Immature natural killer cell (primary cell): ENCODE results near the gene ENG. TPM values are rescaled to one million over a fixed set of nuclear protein-coding genes. Genes with fewer than 3 reads are reported as not detected.

Source experiments
- DNase-seq, 3 donors: peaks; one replicate each; pipeline ENCODE4 v3.0.0; 2022; ENCODE audit warnings: mixed read lengths in 1 of 3
- H3K27ac Mint-ChIP-seq, 6 donors: one replicate each; pipeline ENCODE4 v1.8.0; 2020; ENCODE audit warnings: mixed read lengths in 6 of 6, mild to moderate bottlenecking in 5 of 6, inconsistent platforms in 4 of 6, moderate library complexity in 3 of 6
- H3K27me3 Mint-ChIP-seq, 3 donors: one replicate each; pipeline ENCODE4 v1.8.0; 2020 to 2021; ENCODE audit warnings: low read depth in 3 of 3, mild to moderate bottlenecking in 3 of 3, mixed read lengths in 3 of 3, moderate library complexity in 3 of 3, inconsistent platforms in 1 of 3
- H3K36me3 Mint-ChIP-seq, 3 donors: one replicate each; pipeline ENCODE4 v1.8.0; 2020; ENCODE audit warnings: mixed read lengths in 3 of 3, inconsistent platforms in 2 of 3, mild to moderate bottlenecking in 2 of 3
- H3K4me1 Mint-ChIP-seq, 2 donors: one replicate each; pipeline ENCODE4 v1.8.0; 2020; ENCODE audit warnings: inconsistent platforms in 2 of 2, mild to moderate bottlenecking in 2 of 2, mixed read lengths in 2 of 2, moderate library complexity in 1 of 2
- H3K4me3 Mint-ChIP-seq, 5 donors: one replicate each; pipeline ENCODE4 v1.8.0; 2020; ENCODE audit warnings: mild to moderate bottlenecking in 5 of 5, mixed read lengths in 5 of 5, inconsistent platforms in 3 of 5, moderate library complexity in 3 of 5
- H3K9me3 Mint-ChIP-seq, 6 donors: one replicate each; pipeline ENCODE4 v1.8.0; 2020; ENCODE audit warnings: mild to moderate bottlenecking in 6 of 6, mixed read lengths in 6 of 6, inconsistent platforms in 4 of 6, moderate library complexity in 3 of 6
- polyA plus RNA-seq, 3 donors: library from polyadenylated mRNA; unstranded; fragments of 300-500 nt; fragmentation: Illumina TruSeq; gene quantifications; one replicate each; pipeline ENCODE4 v1.2.3, GENCODE V29; 2021

Gene ENG
- polyA plus RNA-seq, result 10 to 100 TPM in 1 of 3 donors, 1 to 10 TPM in 2; 7.2 to 12.1 (median 8.6) TPM

GRCh38 chr9:127854184-127854806 lies at the start of gene ENG:
Gene ENG, minus strand, starts transcription at chr9:127854658. Its CDS starts 303 bp downstream, at chr9:127854355.
- peak in 1 of 3 donors; percentile 19 for DNase-seq
- Mint-ChIP-seq H3K4me1 (peaks cover 51 to 54% of the 10 kb centered on the region in 2 donors), H3K9me3 (peaks cover 2 to 5% (median 3%) of the 10 kb centered on the region in 6 donors), H3K4me3 (peak within 1 kb of the TSS; percentile 86 to 92 (median 89)), H3K27me3 (peaks cover 0 to 2% (median 1%) of the 10 kb centered on the region in 3 donors), H3K36me3 (peaks cover 3 to 12% (median 3%) of the 10 kb centered on the region in 3 donors), H3K27ac (peak within 1 kb of the TSS; percentile 88 to 95 (median 94))

- Mint-ChIP-seq H3K4me1 (peaks cover 62 to 63% of the 10 kb centered on the region in 2 donors), H3K27me3 (peaks cover 23 to 27% (median 27%) of the 10 kb centered on the region in 3 donors), H3K36me3 (peaks cover 0 to 3% (median 0%) of the 10 kb centered on the region in 3 donors), H3K9me3 (no peaks in the 10 kb centered on the region), H3K4me3 (peak overlapping the region; percentile 92 to 100 (median 94)), H3K27ac (peak overlapping the region; percentile 99 to 100 (median 100))
- peak; percentile 70 to 75 (median 72) for DNase-seq
Observed at GRCh38 chr9:127903557-127904475, 49.4 kb upstream of the ENG start.

GRCh38 chr9:127899128-127899943 lies 44.9 kb upstream of the ENG start, which contains the start of gene ST6GALNAC6:
Gene ST6GALNAC6, minus strand, starts transcription at chr9:127899603. Its CDS starts 1,622 bp downstream, at chr9:127897981.
- Mint-ChIP-seq H3K9me3 (no peaks in the 10 kb centered on the region), H3K27ac (peak within 1 kb of the TSS; percentile 66 to 90 (median 88)), H3K4me3 (peak within 1 kb of the TSS; percentile 83 to 89 (median 87)), H3K27me3 (peaks cover 6 to 12% (median 10%) of the 10 kb centered on the region in 3 donors), H3K4me1 (peaks cover 64 to 66% of the 10 kb centered on the region in 2 donors), H3K36me3 (peaks cover 14 to 22% (median 17%) of the 10 kb centered on the region in 3 donors)
- peak; percentile 72 to 75 (median 72) for DNase-seq

DNA sequence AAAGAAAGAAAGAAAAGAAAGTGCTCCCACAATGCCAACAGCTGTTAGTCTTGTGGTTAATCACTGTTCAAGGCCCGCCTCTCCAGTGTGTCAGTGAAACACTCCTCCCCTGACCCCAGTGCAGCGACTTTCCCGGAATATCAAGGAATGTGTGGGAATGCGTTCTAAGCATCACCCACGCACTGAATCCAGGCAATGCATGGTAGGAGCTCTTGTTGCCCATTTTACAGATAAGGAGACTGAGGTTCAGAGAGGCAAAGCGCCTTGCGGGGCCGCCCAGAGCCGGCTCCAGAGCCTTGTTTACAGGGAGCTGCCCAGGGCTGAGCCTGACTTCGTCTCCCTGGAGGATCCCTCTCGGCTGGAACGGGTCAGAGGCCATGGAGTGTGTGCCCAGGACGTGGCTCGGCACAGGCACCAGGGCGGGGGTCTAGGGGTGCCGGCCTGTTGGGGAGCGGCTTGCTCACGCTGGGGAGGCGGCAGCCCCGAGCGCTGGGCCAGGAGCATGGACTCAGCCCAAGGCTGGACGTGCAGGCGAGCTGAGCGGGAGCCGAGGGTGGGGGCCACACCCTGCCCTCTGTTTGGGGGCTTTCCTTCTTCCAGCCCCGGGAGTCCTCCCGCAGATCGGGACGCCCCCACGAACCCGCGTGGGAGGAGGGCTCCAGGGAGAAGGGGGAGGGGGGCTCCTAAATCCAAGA lies 44.1 kb upstream of the ENG start:
- H3K27ac Mint-ChIP-seq, result peak overlapping the region; percentile 57 to 90 (median 88)
- peaks cover 21 to 30% (median 24%) of the 10 kb centered on the region in 3 donors for H3K36me3 Mint-ChIP-seq
- H3K4me1 Mint-ChIP-seq, result peaks cover 59 to 66% of the 10 kb centered on the region in 2 donors
- H3K9me3 Mint-ChIP-seq, result no peaks in the 10 kb centered on the region
- no peak for DNase-seq
- peaks cover 3 to 7% (median 3%) of the 10 kb centered on the region in 3 donors for H3K27me3 Mint-ChIP-seq
- H3K4me3 Mint-ChIP-seq, result peak overlapping the region; percentile 83 to 89 (median 87)

GRCh38 chr9:127897193-127897692 lies 42.8 kb upstream of the ENG start:
- peaks cover 53 to 68% of the 10 kb centered on the region in 2 donors for H3K4me1 Mint-ChIP-seq
- H3K27ac Mint-ChIP-seq, result peak overlapping the region in 5 of 6 donors; percentile 40 to 76 (median 66)
- peaks cover 0 to 2% (median 1%) of the 10 kb centered on the region in 3 donors for H3K27me3 Mint-ChIP-seq
- H3K4me3 Mint-ChIP-seq, result peak overlapping the region; percentile 62 to 71 (median 65)
- peaks cover 34 to 43% (median 38%) of the 10 kb centered on the region in 3 donors for H3K36me3 Mint-ChIP-seq
- peaks cover 0 to 2% (median 0%) of the 10 kb centered on the region in 6 donors for H3K9me3 Mint-ChIP-seq
- peak in 2 of 3 donors; percentile 28 to 34 for DNase-seq

GRCh38 chr9:127896395-127897192 lies 42.1 kb upstream of the ENG start:
- peaks cover 0 to 2% (median 0%) of the 10 kb centered on the region in 6 donors for H3K9me3 Mint-ChIP-seq
- H3K27ac Mint-ChIP-seq, result peak overlapping the region; percentile 44 to 81 (median 60)
- peaks cover 34 to 45% (median 39%) of the 10 kb centered on the region in 3 donors for H3K36me3 Mint-ChIP-seq
- H3K4me3 Mint-ChIP-seq, result peak overlapping the region in 3 of 5 donors; percentile 27 to 30 (median 30)
- peaks cover 0 to 2% (median 1%) of the 10 kb centered on the region in 3 donors for H3K27me3 Mint-ChIP-seq
- H3K4me1 Mint-ChIP-seq, result peaks cover 49 to 64% of the 10 kb centered on the region in 2 donors
- DNase-seq, result no peak

- Mint-ChIP-seq H3K36me3 (peaks cover 37 to 50% (median 42%) of the 10 kb centered on the region in 3 donors), H3K9me3 (peaks cover 0 to 3% (median 0%) of the 10 kb centered on the region in 6 donors), H3K4me3 (peak overlapping the region in 1 of 5 donors; percentile 24), H3K4me1 (peaks cover 45 to 64% of the 10 kb centered on the region in 2 donors), H3K27me3 (peaks cover 0 to 2% (median 1%) of the 10 kb centered on the region in 3 donors), H3K27ac (peak overlapping the region in 5 of 6 donors; percentile 46 to 81 (median 55))
- no peak for DNase-seq
Observed at GRCh38 chr9:127895811-127896210, 41.4 kb upstream of the ENG start.

DNA sequence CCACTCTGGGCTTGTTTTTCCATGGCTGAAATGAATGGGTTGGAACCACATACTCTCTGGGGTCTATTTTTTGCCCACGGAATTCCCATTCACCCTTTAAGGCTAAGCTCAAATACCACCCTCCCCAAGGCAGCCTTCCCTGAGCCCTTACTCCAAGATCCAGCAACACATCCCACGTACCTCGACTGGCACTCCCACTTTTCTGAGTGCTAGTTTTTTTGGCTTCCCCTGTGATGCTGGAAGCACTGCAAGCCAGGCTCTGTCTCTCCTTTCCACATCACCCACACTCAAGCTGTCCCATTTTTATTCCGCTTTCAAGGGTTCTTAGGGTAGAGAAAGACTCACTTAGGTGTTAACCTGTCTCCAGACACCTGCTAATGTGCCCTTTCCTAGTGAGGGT lies 38.9 kb upstream of the ENG start:
- peaks cover 41 to 59% of the 10 kb centered on the region in 2 donors for H3K4me1 Mint-ChIP-seq
- peaks cover 0 to 1% (median 0%) of the 10 kb centered on the region in 3 donors for H3K27me3 Mint-ChIP-seq
- H3K27ac Mint-ChIP-seq, result peak overlapping the region in 1 of 6 donors; percentile 13
- peaks cover 0 to 3% (median 0%) of the 10 kb centered on the region in 6 donors for H3K9me3 Mint-ChIP-seq
- no peak for DNase-seq
- peaks cover 37 to 59% (median 47%) of the 10 kb centered on the region in 3 donors for H3K36me3 Mint-ChIP-seq
- no peak overlapping the region for H3K4me3 Mint-ChIP-seq

- peak overlapping the region; percentile 13 to 74 (median 66) for H3K27ac Mint-ChIP-seq
- no peak for DNase-seq
- peaks cover 0 to 1% (median 0%) of the 10 kb centered on the region in 3 donors for H3K27me3 Mint-ChIP-seq
- H3K36me3 Mint-ChIP-seq, result peaks cover 39 to 59% (median 47%) of the 10 kb centered on the region in 3 donors
- peaks cover 38 to 54% of the 10 kb centered on the region in 2 donors for H3K4me1 Mint-ChIP-seq
- no peak overlapping the region for H3K4me3 Mint-ChIP-seq
- H3K9me3 Mint-ChIP-seq, result peaks cover 0 to 3% (median 0%) of the 10 kb centered on the region in 6 donors
Observed at GRCh38 chr9:127892831-127893230, 38.4 kb upstream of the ENG start.

DNA sequence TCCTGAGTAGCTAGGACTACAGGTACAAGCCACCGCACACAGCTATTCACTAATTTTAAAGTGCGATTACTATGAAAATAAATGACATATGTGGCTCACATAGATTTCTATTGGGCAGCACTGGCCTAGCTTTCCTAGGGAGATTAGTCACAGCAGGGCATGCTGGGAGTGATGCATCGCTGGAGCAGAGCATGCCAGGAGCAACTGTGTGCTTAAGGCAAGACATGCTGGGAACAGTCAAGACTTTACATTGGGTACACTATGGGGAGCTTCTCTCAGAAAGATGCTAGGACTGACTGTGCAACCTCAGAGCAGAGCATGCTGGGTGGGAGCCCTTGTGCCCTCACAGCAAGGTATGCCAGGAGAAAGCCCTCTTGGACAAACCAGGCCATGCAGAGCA lies 35.6 kb upstream of the ENG start:
- peaks cover 0 to 3% (median 0%) of the 10 kb centered on the region in 6 donors for H3K9me3 Mint-ChIP-seq
- peaks cover 35 to 50% (median 36%) of the 10 kb centered on the region in 3 donors for H3K36me3 Mint-ChIP-seq
- no peak overlapping the region for H3K4me3 Mint-ChIP-seq
- no peak for DNase-seq
- peaks cover 20 to 31% of the 10 kb centered on the region in 2 donors for H3K4me1 Mint-ChIP-seq
- peaks cover 0 to 1% (median 0%) of the 10 kb centered on the region in 3 donors for H3K27me3 Mint-ChIP-seq
- peak overlapping the region in 1 of 6 donors; percentile 17 for H3K27ac Mint-ChIP-seq

- Mint-ChIP-seq H3K4me3 (no peak overlapping the region), H3K27me3 (peaks cover 0 to 4% (median 2%) of the 10 kb centered on the region in 3 donors), H3K4me1 (peaks cover 26 to 28% of the 10 kb centered on the region in 2 donors), H3K36me3 (peaks cover 15 to 27% (median 19%) of the 10 kb centered on the region in 3 donors), H3K27ac (peak overlapping the region in 2 of 6 donors; percentile 13 to 24), H3K9me3 (peaks cover 0 to 3% (median 0%) of the 10 kb centered on the region in 6 donors)
- DNase-seq, result no peak
Observed at GRCh38 chr9:127887792-127888191, 33.3 kb upstream of the ENG start.
